ENCODE measurements around the gene ADGRA1. TPM values are rescaled to one million over a fixed set of nuclear protein-coding genes. Genes with fewer than 3 reads are reported as not detected.
"Not testable (repeated sequence)": the region's sequence is repeated elsewhere in the genome, so short reads cannot be mapped to it uniquely, and the experiment has no call there.

Gene ADGRA1
- total RNA-seq, 4 donors from 2014 or later: not detected

DNA sequence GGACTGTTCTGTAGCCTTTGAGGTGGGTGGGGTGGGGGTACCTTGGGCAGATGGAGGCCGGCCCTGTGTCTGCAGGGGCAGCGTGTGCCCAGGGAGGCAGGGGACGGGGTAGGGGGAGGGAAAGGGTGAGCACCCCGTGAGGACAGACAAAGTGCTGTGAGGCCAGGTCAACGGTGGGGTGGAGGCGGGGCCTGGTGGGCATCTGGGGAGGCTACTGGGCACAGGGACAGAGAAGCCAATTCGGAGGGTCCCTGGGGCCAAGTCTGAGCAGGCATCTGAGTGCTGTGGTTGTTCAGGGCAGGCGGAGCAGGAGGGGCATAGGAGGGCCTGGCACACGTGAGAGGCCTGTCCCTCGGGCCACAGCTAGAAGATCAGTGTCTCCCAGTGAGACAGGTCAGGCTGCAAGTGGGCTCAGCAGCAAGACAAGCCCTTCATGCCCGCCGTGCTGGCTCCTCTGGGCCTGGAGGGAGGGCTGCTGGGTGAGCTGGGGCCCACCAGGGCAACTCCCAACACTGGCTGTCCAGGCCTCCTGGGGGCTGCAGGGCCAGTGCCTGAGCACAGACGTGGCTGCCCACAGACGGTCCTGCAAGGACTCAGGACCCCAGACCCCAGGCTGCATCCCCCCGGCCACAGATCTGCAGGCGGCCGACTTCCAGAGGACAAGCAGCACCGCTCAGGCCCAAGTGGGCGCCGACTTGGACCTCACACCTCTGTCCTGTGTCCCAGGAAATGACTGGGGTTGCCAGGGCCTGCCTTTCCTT lies 45.9 kb downstream of the ADGRA1 start:
- Histone ChIP-seq H3K4me3 (no peak overlapping the region), H3K9me3 (no peaks in the 10 kb centered on the region), H3K27me3 (no peaks in the 10 kb centered on the region), H3K36me3 (no peaks in the 10 kb centered on the region), H3K4me1 (no peaks in the 10 kb centered on the region), H3K27ac (no peak overlapping the region)
- no peak for TF ChIP-seq POLR2A (IDR thresholded peaks at IDR 0.05)
- intact Hi-C loops (cut with DNase I): no loop called here
- 65 to 80% methylated on average over 6 to 7 of the region's 20 CpGs for WGBS, 2 donors
- DNase-seq: no peak

DNA sequence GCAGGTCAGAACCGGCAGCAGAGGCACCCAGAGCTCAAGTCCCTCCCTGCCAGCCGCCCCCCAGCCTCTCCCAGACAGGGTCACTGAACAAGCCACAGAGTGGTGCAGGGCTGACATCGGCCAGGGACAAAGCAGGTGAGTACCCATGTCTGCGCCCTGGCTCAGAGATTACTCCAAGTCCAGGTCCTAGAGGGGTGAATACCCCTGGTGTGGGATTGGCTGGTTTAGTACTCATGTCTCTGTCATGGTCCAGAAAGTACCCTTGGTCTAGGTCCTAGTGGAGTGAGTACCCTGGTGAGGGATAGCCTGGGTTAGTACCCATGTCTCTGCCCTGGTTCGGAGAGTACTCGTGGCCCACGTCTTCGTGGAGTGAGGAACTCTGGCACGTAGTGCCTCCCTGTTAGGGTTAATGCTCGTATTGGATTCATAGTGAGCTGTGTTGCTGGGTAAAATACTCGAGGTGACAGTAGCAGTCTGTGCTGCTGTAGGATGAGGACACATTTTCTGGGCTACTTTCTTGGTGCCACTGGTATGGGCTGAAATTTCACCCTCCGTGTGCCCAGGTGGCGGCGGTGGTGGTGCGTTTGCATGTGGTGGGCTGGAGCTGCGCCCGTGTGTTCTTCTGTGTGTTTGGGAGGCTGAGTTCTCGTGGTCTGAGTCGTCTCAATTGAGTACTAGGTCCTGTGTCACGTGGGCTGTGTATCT lies 46.8 kb downstream of the ADGRA1 start:
- DNase-seq: no peak
- H3K27me3 ChIP-seq: peaks cover 0 to 2% (median 0%) of the 10 kb centered on the region in 4 donors
- H3K36me3 ChIP-seq: no peaks in the 10 kb centered on the region
- no peak overlapping the region for H3K4me3 ChIP-seq
- WGBS, 2 donors: 71 to 81% methylated on average over 9 to 12 of the region's 20 CpGs
- intact Hi-C loops (cut with DNase I): no loop called here
- no peaks in the 10 kb centered on the region for H3K9me3 ChIP-seq
- no peak for TF ChIP-seq POLR2A (IDR thresholded peaks at IDR 0.05)
- TF ChIP-seq, protein P1, sequence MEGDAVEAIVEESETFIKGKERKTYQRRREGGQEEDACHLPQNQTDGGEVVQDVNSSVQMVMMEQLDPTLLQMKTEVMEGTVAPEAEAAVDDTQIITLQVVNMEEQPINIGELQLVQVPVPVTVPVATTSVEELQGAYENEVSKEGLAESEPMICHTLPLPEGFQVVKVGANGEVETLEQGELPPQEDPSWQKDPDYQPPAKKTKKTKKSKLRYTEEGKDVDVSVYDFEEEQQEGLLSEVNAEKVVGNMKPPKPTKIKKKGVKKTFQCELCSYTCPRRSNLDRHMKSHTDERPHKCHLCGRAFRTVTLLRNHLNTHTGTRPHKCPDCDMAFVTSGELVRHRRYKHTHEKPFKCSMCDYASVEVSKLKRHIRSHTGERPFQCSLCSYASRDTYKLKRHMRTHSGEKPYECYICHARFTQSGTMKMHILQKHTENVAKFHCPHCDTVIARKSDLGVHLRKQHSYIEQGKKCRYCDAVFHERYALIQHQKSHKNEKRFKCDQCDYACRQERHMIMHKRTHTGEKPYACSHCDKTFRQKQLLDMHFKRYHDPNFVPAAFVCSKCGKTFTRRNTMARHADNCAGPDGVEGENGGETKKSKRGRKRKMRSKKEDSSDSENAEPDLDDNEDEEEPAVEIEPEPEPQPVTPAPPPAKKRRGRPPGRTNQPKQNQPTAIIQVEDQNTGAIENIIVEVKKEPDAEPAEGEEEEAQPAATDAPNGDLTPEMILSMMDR (IDR thresholded peaks at IDR 0.05): no peak
- H3K4me1 ChIP-seq: no peaks in the 10 kb centered on the region
- H3K27ac ChIP-seq: no peak overlapping the region

DNA sequence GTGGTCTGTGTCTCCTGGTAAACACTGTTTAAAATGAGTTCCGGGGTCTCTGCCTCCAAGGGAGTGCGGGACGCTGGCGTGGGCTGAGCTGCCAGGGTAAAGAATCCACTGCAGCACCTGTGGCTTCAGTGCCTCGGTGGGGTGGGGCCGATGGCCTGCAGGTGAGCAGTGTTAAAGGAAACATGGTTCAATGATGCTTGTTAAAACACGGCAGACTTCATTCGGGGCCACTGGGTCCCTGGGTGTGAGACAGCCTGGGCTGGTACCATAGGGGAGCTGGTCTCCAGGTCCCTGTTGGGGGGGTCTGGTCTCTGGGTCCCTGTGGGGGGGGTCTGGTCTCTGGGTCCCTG lies 47.4 kb downstream of the ADGRA1 start:
- no peak for TF ChIP-seq POLR2A (IDR thresholded peaks at IDR 0.05)
- TF ChIP-seq, protein P1 (IDR thresholded peaks at IDR 0.05): no peak
- no peaks in the 10 kb centered on the region for H3K4me1 ChIP-seq
- no peaks in the 10 kb centered on the region for H3K36me3 ChIP-seq
- no peaks in the 10 kb centered on the region for H3K9me3 ChIP-seq
- peaks cover 0 to 6% (median 0%) of the 10 kb centered on the region in 4 donors for H3K27me3 ChIP-seq
- no peak overlapping the region for H3K27ac ChIP-seq
- WGBS, 2 donors: no CpG with 5 or more reads among the region's 8 CpGs
- DNase-seq: no peak
- H3K4me3 ChIP-seq: no peak overlapping the region
- intact Hi-C loops (cut with DNase I): no loop called here

DNA sequence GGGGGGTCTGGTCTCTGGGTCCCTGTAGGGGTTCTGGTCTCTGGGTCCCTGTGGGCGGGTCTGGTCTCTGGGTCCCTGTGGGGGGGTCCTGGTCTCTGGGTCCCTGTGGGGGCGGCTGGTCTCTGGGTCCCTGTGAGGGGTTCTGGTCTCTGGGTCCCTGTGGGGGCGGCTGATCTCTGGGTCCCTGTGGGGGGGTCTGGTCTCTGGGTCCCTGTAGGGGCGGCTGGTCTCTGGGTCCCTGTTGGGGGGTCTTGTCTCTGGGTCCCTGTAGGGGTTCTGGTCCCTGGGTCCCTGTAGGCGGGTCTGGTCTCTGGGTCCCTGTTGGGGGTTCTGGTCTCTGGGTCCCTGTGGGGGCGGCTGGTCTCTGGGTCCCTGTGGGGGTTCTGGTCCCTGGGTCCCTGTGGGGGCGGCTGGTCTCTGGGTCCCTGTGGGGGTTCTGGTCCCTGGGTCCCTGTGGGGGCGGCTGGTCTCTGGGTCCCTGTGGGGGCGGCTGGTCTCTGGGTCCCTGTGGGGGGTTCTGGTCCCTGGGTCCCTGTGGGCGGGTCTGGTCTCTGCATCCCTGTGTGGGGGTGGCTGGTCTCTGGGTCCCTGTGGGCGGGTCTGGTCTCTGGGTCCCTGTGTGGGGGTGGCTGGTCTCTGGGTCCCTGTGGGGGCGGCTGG lies 49.9 kb downstream of the ADGRA1 start:
- H3K27ac ChIP-seq; intact Hi-C loops (cut with DNase I); H3K36me3 ChIP-seq; H3K4me1 ChIP-seq; DNase-seq; H3K9me3 ChIP-seq; H3K4me3 ChIP-seq: not testable (repeated sequence)
- WGBS, 2 donors: no CpG with 5 or more reads among the region's 12 CpGs
- H3K27me3 ChIP-seq: peaks cover 0 to 32% (median 0%) of the 10 kb centered on the region in 4 donors

DNA sequence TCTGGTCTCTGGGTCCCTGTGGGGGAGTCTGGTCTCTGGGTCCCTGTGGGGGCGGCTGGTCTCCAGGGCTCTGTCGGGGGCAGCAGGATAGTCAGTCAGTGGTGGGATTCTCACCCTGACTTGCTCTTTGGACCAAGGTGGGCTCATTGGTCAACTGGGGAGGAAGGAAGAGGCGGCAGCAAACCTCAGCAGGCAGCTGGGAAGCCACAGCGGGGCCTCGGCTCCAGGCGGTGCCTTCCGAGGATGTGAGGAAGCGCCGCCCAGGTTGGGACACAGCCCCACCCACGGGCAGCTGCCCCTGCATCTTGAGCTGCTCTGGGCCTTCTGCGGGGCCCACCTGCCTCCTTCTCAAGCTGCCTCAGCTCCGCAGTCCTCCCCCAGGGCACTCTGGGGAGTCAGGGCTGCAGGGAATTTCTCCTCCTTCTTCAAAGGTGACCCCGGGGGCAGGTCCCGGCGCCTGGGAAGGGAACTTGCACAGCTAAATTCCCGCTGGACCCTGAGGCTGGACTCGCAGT lies 51.9 kb downstream of the ADGRA1 start:
- 13 to 67% methylated on average over 3 of the region's 17 CpGs for WGBS, 2 donors
- no peak for DNase-seq
- H3K4me1 ChIP-seq: peaks cover 0 to 10% (median 0%) of the 10 kb centered on the region in 3 donors

More for the DNA sequence above, 51.9 kb downstream of the ADGRA1 start:
- no peaks in the 10 kb centered on the region for H3K9me3 ChIP-seq
- H3K27me3 ChIP-seq: peaks cover 0 to 52% (median 0%) of the 10 kb centered on the region in 4 donors
- H3K27ac ChIP-seq: no peak overlapping the region
- no peaks in the 10 kb centered on the region for H3K36me3 ChIP-seq
- intact Hi-C loops (cut with DNase I): no loop called here
- no peak overlapping the region for H3K4me3 ChIP-seq
- TF ChIP-seq POLR2A (IDR thresholded peaks at IDR 0.05): no peak
- TF ChIP-seq, protein P1 (IDR thresholded peaks at IDR 0.05): no peak
